Stomach (tissue), 9 donors: Measurements from ENCODE around the gene ACOT13. TPM values are rescaled to one million over a fixed set of nuclear protein-coding genes. Genes with fewer than 3 reads are reported as not detected.

Experiments used
- DNase-seq, 2 donors: peaks; one replicate each; pipeline versions ENCODE4 v3.0.0 to v3.0.0-alpha.2; 2013 to 2019
- H3K27ac ChIP-seq, 5 donors: fragments of 200-600 bp in 4 of 5; sonication (generic) in 4 of 5; one replicate each; pipeline ENCODE4 v1.5.1; 2013 to 2019; ENCODE audit warnings: mild to moderate bottlenecking in 1 of 5, moderate library complexity in 1 of 5
- H3K27me3 ChIP-seq, 3 donors: fragments of 200-600 bp; sonication (generic); one replicate each; pipeline ENCODE4 v1.5.1; 2017 to 2019; ENCODE audit warnings: mixed run types in 1 of 3
- H3K36me3 ChIP-seq, 4 donors: fragments of 200-600 bp; sonication (generic); 1 replicate in 3 of 4; 2 replicates in 1 of 4; pipeline ENCODE4 v1.5.1; 2016 to 2019
- H3K4me1 ChIP-seq, 4 donors: fragments of 200-600 bp; sonication (generic); one replicate each; pipeline ENCODE4 v1.5.1; 2016 to 2019
- H3K4me3 ChIP-seq, 4 donors: fragments of 200-600 bp; sonication (generic) in 3 of 4; one replicate each; pipeline ENCODE4 v1.5.1; 2016 to 2019; ENCODE audit warnings: mild to moderate bottlenecking in 1 of 4
- H3K9me3 ChIP-seq, 4 donors: fragments of 200-600 bp; sonication (generic); one replicate each; pipeline ENCODE4 v1.5.1; 2016 to 2019
- CTCF ChIP-seq, 7 experiments: fragments of 450-650 bp in 4 of 7; fragments of 200-600 bp in 3 of 7; sonication (generic) in 3 of 7; IDR thresholded peaks; one replicate each; pipeline ENCODE4 v1.5.1; 2016 to 2019; ENCODE audit warnings: antibody characterized with exemption in 7 of 7, control low read depth in 2 of 7, mild to moderate bottlenecking in 1 of 7
- EP300 ChIP-seq: sonication (generic); formaldehyde crosslinking; IDR thresholded peaks from one replicate; pipeline ENCODE4 v1.6.1; 2017; ENCODE audit warnings: antibody characterized with exemption
- POLR2A ChIP-seq, 4 donors: fragments of 450-650 bp; IDR thresholded peaks; one replicate each; pipeline ENCODE4 v1.6.1; 2016; ENCODE audit warnings: antibody characterized with exemption in 4 of 4, control low read depth in 2 of 4, mild to moderate bottlenecking in 1 of 4, moderate library complexity in 1 of 4
- POLR2AphosphoS5 ChIP-seq, 3 donors: sonication (generic); formaldehyde crosslinking; IDR thresholded peaks; one replicate each; pipeline ENCODE4 v1.6.1; 2016; ENCODE audit warnings: antibody characterized with exemption in 3 of 3
- WGBS, 5 donors: extraction: QIAGEN DNeasy Blood & Tissue Kit in 3 of 5; methylation state at CpG; one replicate each; pipeline versions ENCODE4 v1.1.5 to v1.1.7; 2013 to 2018; 5-methylcytosine and 5-hydroxymethylcytosine counted together
- intact Hi-C: fragments of 100-400 bp; cut with DNase I; formaldehyde crosslinking; loops from one replicate; pipeline ENCODE4 v1.15.1; 2023; ENCODE audit warnings: low total_unique reads
- polyA plus RNA-seq, 3 donors: library from polyadenylated mRNA; stranded (reverse); fragments of 200-250 nt; gene quantifications; one replicate each; pipeline ENCODE4 v1.2.3, GENCODE V29; 2013
- total RNA-seq, 5 donors: library from RNA; depleted of rRNA; stranded (reverse); fragments of >200 nt; gene quantifications; one replicate each; pipeline versions ENCODE4 v1.1.0 to v1.2.3, GENCODE V29; 2014 to 2016
- donor health status: healthy with polysubstance abuse.
- donor health status: Bipolar disorder and iron deficiency.
- donor health status: healthy.

ACOT13 gene
- total and polyA plus RNA-seq, 8 donors = 2.9 to 22.1 (median 9.2) TPM

DNA sequence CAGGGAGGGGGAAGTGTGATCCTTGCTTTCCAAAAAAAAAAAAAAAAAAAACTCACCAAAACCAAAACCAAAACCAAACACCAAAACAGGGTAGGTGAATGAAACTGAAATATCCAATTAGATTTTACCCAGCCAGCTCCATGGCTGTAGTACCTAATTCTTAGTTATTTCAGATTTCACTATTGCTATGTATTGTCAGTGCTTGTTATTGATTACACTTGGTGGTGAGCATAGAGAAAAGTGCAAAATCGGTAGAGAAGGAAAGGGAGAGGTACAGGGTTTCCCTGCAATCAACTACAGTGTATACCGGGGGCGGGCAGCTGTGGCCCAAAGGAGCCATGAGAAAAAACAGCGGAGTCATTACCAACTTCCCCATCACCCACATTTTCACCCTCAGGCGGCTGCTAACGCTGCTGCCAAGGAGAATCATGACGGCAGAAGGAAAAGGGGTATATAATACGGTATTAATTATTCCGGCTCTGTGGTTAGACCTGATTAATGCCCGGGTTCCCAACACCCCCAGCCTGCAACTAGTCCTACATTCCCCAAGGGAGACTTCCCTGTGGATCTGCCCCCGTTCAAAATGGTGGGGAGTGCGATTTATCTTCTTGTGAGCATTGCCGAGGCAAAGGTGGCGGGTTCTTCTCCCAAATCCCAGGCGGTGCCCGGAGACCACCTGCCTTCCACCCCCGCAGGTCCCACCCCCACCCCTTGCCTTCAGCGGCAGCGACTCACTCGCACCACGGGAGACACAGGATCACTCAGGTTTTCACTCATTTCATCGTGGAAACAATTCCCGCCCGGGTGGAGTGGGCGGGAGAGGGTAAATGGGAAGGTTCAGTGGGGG lies 52.5 kb downstream of the ACOT13 start, which contains the start of gene C6orf62:
C6orf62 (minus strand) TSS at position 30 of the 847 bp plus-strand sequence. CDS start 486 bp downstream, outside the sequence.
- intact Hi-C loops = no loop called here
- no peak for TF ChIP-seq EP300
- TF ChIP-seq POLR2AphosphoS5 (IDR thresholded peaks at IDR 0.05) = peak in 1 of 3 donors; percentile 11
- 1% methylated on average over 25 of the region's 25 CpGs for WGBS, 5 donors
- peaks cover 30 to 58% (median 46%) of the 10 kb centered on the region in 4 donors for H3K4me1 ChIP-seq
- H3K27me3 ChIP-seq = no peaks in the 10 kb centered on the region
- H3K9me3 ChIP-seq = no peaks in the 10 kb centered on the region
- H3K4me3 ChIP-seq = peak within 1 kb of the TSS; percentile 77 to 95 (median 88)
- H3K36me3 ChIP-seq = peaks cover 20 to 29% (median 26%) of the 10 kb centered on the region in 4 donors
- peak within 1 kb of the TSS; percentile 97 to 100 (median 99) for H3K27ac ChIP-seq
- DNase-seq = peak; percentile 40 to 64

GRCh38 chr6:24720131-24720603 lies 53.3 kb downstream of the ACOT13 start:
- Histone ChIP-seq H3K27ac (peak overlapping the region; percentile 97 to 100 (median 99)), H3K4me1 (peaks cover 22 to 49% (median 38%) of the 10 kb centered on the region in 4 donors), H3K4me3 (peak overlapping the region; percentile 77 to 95 (median 88)), H3K36me3 (peaks cover 12 to 21% (median 18%) of the 10 kb centered on the region in 4 donors), H3K27me3 (no peaks in the 10 kb centered on the region), H3K9me3 (no peaks in the 10 kb centered on the region)
- peak; percentile 67 to 85 for DNase-seq
- 0 to 3% (median 0%) methylated on average over 10 to 39 of the region's 39 CpGs for WGBS, 5 donors
- intact Hi-C loops = no loop called here
- no peak for TF ChIP-seq CTCF (IDR thresholded peaks at IDR 0.05)
- TF ChIP-seq POLR2AphosphoS5 (IDR thresholded peaks at IDR 0.05) = peak in 2 of 3 donors; percentile 57 to 61

DNA sequence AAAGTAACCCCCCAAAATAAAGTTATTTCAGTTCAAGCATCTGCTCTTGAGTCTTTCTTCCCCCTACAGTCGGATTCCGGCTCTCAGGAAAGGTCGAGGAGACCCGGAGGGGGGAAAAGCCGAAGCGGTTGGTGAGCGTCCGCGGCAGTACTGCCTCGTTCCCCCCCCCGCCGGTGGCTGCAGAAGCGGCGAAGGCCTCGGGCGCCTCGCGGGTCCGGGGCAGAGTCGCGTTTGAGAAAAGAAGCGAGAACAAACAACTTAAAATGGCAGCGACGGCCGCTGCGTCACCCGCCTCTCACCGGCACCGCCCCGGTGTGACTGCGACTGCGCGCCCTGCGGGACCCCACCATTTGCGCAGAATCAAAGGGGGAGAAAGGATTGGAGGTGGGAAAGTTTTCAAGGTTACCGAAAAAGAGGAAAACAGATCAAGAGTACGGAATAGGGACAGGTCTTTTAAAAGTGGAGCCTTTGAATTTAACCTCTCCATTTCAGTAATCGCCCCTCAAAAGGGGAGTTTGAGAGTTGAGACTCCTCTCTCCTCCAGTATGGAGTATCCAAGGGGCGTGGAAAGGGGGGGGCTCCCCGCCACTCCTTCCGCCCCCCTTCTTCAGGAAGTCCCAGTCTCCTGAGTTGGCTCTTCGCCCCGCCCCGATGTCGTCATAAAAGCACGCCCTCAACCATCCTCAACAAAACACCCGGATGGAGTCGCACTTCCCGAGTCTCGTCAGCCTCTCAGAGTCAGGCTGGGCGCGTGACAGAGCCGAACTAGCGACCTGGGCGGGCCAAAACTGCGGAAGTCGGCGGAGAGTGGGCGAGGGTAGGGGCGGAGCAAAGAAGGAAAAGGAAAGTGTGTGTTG lies 54.0 kb downstream of the ACOT13 start:
- intact Hi-C loops = no loop called here
- peaks cover 15 to 43% (median 31%) of the 10 kb centered on the region in 4 donors for H3K4me1 ChIP-seq
- 0 to 1% (median 0%) methylated on average over 60 of the region's 60 CpGs for WGBS, 5 donors
- peak; percentile 100 for DNase-seq
- H3K27me3 ChIP-seq = no peaks in the 10 kb centered on the region
- peaks cover 5 to 14% (median 11%) of the 10 kb centered on the region in 4 donors for H3K36me3 ChIP-seq
- H3K9me3 ChIP-seq = no peaks in the 10 kb centered on the region
- H3K27ac ChIP-seq = peak overlapping the region; percentile 97 to 100 (median 99)
- TF ChIP-seq POLR2A (IDR thresholded peaks at IDR 0.05) (peak in 2 of 4 donors; percentile 97 to 99), CTCF (IDR thresholded peaks at IDR 0.05) (peak in 1 of 7 experiments; percentile 4), POLR2AphosphoS5 (IDR thresholded peaks at IDR 0.05) (peak; percentile 97 to 100 (median 99)), EP300 (no peak)
- H3K4me3 ChIP-seq = peak overlapping the region; percentile 77 to 95 (median 88)

- peak overlapping the region; percentile 49 to 95 (median 54) for H3K4me3 ChIP-seq
- intact Hi-C loops = no loop called here
- H3K36me3 ChIP-seq = peaks cover 0 to 8% (median 4%) of the 10 kb centered on the region in 4 donors
- TF ChIP-seq POLR2AphosphoS5 (IDR thresholded peaks at IDR 0.05) (peak; percentile 78 to 98 (median 88)), POLR2A (IDR thresholded peaks at IDR 0.05) (peak in 2 of 4 donors; percentile 50 to 85), CTCF (IDR thresholded peaks at IDR 0.05) (no peak), EP300 (no peak)
- H3K27ac ChIP-seq = peak overlapping the region; percentile 96 to 100 (median 99)
- H3K27me3 ChIP-seq = no peaks in the 10 kb centered on the region
- DNase-seq = peak in 1 of 2 donors; percentile 87
- 4 to 10% (median 6%) methylated on average over 26 of the region's 26 CpGs for WGBS, 5 donors
- no peaks in the 10 kb centered on the region for H3K9me3 ChIP-seq
- H3K4me1 ChIP-seq = peaks cover 7 to 35% (median 23%) of the 10 kb centered on the region in 4 donors
Observed at GRCh38 chr6:24721461-24722215, 54.8 kb downstream of the ACOT13 start.
